Measurements from ENCODE around the gene GNG7. TPM values are rescaled to one million over a fixed set of nuclear protein-coding genes. Genes with fewer than 3 reads are reported as not detected.
A peak's percentile ranks its signal among the peaks of the same experiment; 100 is the strongest.
"Not testable (repeated sequence)": the region's sequence is repeated elsewhere in the genome, so short reads cannot be mapped to it uniquely, and the experiment has no call there.

Gene GNG7
- total RNA-seq, 1 experiment from 2014 or later = 7.7 TPM

DNA sequence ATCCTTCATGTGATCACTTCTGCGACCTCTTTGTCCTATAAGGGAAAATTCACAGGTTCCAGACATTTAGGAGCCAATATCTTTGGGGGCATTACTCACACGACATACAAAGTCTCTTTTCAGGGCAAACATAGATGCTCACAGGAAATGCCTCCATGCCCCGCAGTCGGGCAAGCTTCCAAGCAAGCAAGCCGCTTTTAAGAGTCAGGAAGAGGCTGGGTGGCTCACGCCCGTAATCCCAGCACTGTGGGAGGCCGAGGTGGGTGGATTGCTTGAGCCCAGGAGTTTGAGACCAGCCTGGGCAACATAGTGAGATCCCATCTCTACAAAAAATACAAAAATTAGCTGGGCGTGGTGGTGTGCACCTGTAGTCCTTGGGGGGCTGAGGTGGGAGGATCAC, 96.6 kb downstream of the GNG7 start:
- H2BK5ac ChIP-seq (ENCODE audit: insufficient read length, low read length); H2BK20ac ChIP-seq (ENCODE audit: low read depth, low read length, poor library complexity, severe bottlenecking); H4K20me1 ChIP-seq (ENCODE audit: control insufficient read depth, insufficient read depth, insufficient read length); H4K5ac ChIP-seq (ENCODE audit: insufficient read length, low read depth, low read length); H3T11ph ChIP-seq (ENCODE audit: low read length); DNase-seq; H3K27me3 ChIP-seq (ENCODE audit: insufficient read depth, low read length); H4K8ac ChIP-seq (replicated peaks; ENCODE audit: insufficient read length, low read depth, low read length); H2BK12ac ChIP-seq (ENCODE audit: insufficient read length, low read depth, low read length); H3K4me3 Mint-ChIP-seq; H3K56ac ChIP-seq (ENCODE audit: insufficient read length, low read depth, low read length); H2AK5ac ChIP-seq (ENCODE audit: insufficient read length, low read length); H4K91ac ChIP-seq (ENCODE audit: insufficient read length, low read depth, low read length); H3K23me2 ChIP-seq (ENCODE audit: insufficient read length, low read depth, low read length, poor library complexity, severe bottlenecking); H3K4ac ChIP-seq (ENCODE audit: low read depth, low read length); H3K4me1 ChIP-seq (ENCODE audit: insufficient read depth, low read length); H2AFZ ChIP-seq (ENCODE audit: low read length); H3K9me3 ChIP-seq (ENCODE audit: control insufficient read depth, low read depth, low read length); H3K9ac ChIP-seq (ENCODE audit: extremely low read depth, insufficient read length, low read length); H3K79me1 ChIP-seq (ENCODE audit: insufficient read depth, low read depth, low read length, poor library complexity, severe bottlenecking); H3K18ac ChIP-seq (ENCODE audit: insufficient read length, low read depth, low read length); H3K27ac ChIP-seq (ENCODE audit: insufficient read length, low read depth, low read length); H2BK15ac ChIP-seq (ENCODE audit: low read depth, low read length); H3K79me2 ChIP-seq (ENCODE audit: insufficient read depth, low read length); H3K23ac ChIP-seq (ENCODE audit: insufficient read length, low read depth, low read length); H3K4me2 ChIP-seq (ENCODE audit: insufficient read depth, insufficient read length, low read length); H3K14ac ChIP-seq (ENCODE audit: insufficient read depth, low read length); H3K9me3 Mint-ChIP-seq; H2BK120ac ChIP-seq (ENCODE audit: low read depth, low read length, poor library complexity, severe bottlenecking): not testable (repeated sequence)
- Mint-ChIP-seq H3K4me1 (peaks cover 20 to 26% of the 10 kb centered on the region in 2 experiments), H3K27ac (peak overlapping the region in 1 of 3 experiments; percentile 76; a peak in 2 of 7 replicates), H3K27me3 (ENCODE audit: low read depth) (peaks cover 27% of the 10 kb centered on the region), H3K36me3 (ENCODE audit: insufficient read depth in 1 of 3, low read depth in 3 of 3) (peaks cover 3 to 13% (median 4%) of the 10 kb centered on the region in 3 experiments; a peak in 4 of 7 replicates)
- WGBS (ENCODE audit: extremely low coverage, insufficient read length, low lambda C conversion rate) = no CpG with 5 or more reads among the region's 9 CpGs
